ENCODE results near the gene ERICH4. TPM values are rescaled to one million over a fixed set of nuclear protein-coding genes. Genes with fewer than 3 reads are reported as not detected.

ERICH4 gene
- total RNA-seq, 2 experiments from 2014 or later = not detected

GRCh38 chr19:41401483-41401882 lies 41.5 kb upstream of the ERICH4 start:
- Histone ChIP-seq H3K4me2 (ENCODE audit: low read length) (no peak overlapping the region), H3K4me3 (ENCODE audit: low read depth, low read length, poor library complexity, severe bottlenecking) (no peak overlapping the region), H2AFZ (ENCODE audit: low read length) (no peak overlapping the region), H3K9me2 (ENCODE audit: insufficient read depth, low read length) (no peaks in the 10 kb centered on the region), H3K36me3 (ENCODE audit: insufficient read depth, low read length) (no peaks in the 10 kb centered on the region), H3K4me1 (ENCODE audit: insufficient read depth, low read length, poor library complexity, severe bottlenecking) (peaks cover 12% of the 10 kb centered on the region), H3K27ac (ENCODE audit: low read depth, low read length, poor library complexity, severe bottlenecking) (no peak overlapping the region), H3K79me2 (ENCODE audit: insufficient read depth, low read depth, low read length) (peaks cover 18% of the 10 kb centered on the region), H4K20me1 (ENCODE audit: insufficient read depth, low read length) (no peaks in the 10 kb centered on the region), H3K9me3 (ENCODE audit: low read length) (no peaks in the 10 kb centered on the region)
- CTCF ChIA-PET (ENCODE audit: unreplicated experiment) = interaction anchor here (1.0 kb wide), 1 partner anchor 38 kb away, joined by 3 read pairs; the partner anchor contains the start of gene DMAC2
- no TSS peak for BruUV-seq (replicated peaks)
- no peak for DNase-seq (ENCODE audit: low spot score)
- POLR2A ChIA-PET = no interaction called here
- intact Hi-C loops (cut with micrococcal nuclease; ENCODE audit: unreplicated experiment) = no loop called here
- TF ChIP-seq EZH2phosphoT487 (IDR thresholded peaks at IDR 0.05; ENCODE audit: borderline replicate concordance, low read depth, low read length) (no peak), CTCF (conservative IDR thresholded peaks at IDR 0.05; ENCODE audit: low read length) (no peak)

GRCh38 chr19:41402010-41402409 lies 40.9 kb upstream of the ERICH4 start:
- Histone ChIP-seq H3K4me2 (ENCODE audit: low read length) (no peak overlapping the region), H4K20me1 (ENCODE audit: insufficient read depth, low read length) (no peaks in the 10 kb centered on the region), H3K79me2 (ENCODE audit: insufficient read depth, low read depth, low read length) (peaks cover 13% of the 10 kb centered on the region; the same call in 1 of the 2 replicates), H3K9me2 (ENCODE audit: insufficient read depth, low read length) (no peaks in the 10 kb centered on the region), H2AFZ (ENCODE audit: low read length) (no peak overlapping the region), H3K9me3 (ENCODE audit: low read length) (no peaks in the 10 kb centered on the region), H3K4me1 (ENCODE audit: insufficient read depth, low read length, poor library complexity, severe bottlenecking) (peaks cover 12% of the 10 kb centered on the region), H3K36me3 (ENCODE audit: insufficient read depth, low read length) (no peaks in the 10 kb centered on the region), H3K27ac (ENCODE audit: low read depth, low read length, poor library complexity, severe bottlenecking) (no peak overlapping the region), H3K4me3 (ENCODE audit: low read depth, low read length, poor library complexity, severe bottlenecking) (no peak overlapping the region)
- intact Hi-C loops (cut with micrococcal nuclease; ENCODE audit: unreplicated experiment) = no loop called here
- no peak for DNase-seq (ENCODE audit: low spot score)
- BruUV-seq (replicated peaks) = no TSS peak
- ChIA-PET CTCF (ENCODE audit: unreplicated experiment) (interaction anchor here (1.0 kb wide), 1 partner anchor 37 kb away, joined by 3 read pairs; the partner anchor contains the start of gene DMAC2), POLR2A (no interaction called here)
- TF ChIP-seq EZH2phosphoT487 (IDR thresholded peaks at IDR 0.05; ENCODE audit: borderline replicate concordance, low read depth, low read length) = no peak
- no peak for TF ChIP-seq CTCF (conservative IDR thresholded peaks at IDR 0.05; ENCODE audit: low read length)

- Histone ChIP-seq H3K4me3 (ENCODE audit: low read depth, low read length, poor library complexity, severe bottlenecking) (no peak overlapping the region), H3K9me2 (ENCODE audit: insufficient read depth, low read length) (no peaks in the 10 kb centered on the region), H3K36me3 (ENCODE audit: insufficient read depth, low read length) (no peaks in the 10 kb centered on the region), H3K4me1 (ENCODE audit: insufficient read depth, low read length, poor library complexity, severe bottlenecking) (peaks cover 8% of the 10 kb centered on the region), H4K20me1 (ENCODE audit: insufficient read depth, low read length) (no peaks in the 10 kb centered on the region), H2AFZ (ENCODE audit: low read length) (no peak overlapping the region), H3K9me3 (ENCODE audit: low read length) (no peaks in the 10 kb centered on the region), H3K4me2 (ENCODE audit: low read length) (no peak overlapping the region), H3K79me2 (ENCODE audit: insufficient read depth, low read depth, low read length) (peaks cover 7% of the 10 kb centered on the region; the same call in 1 of the 2 replicates), H3K27ac (ENCODE audit: low read depth, low read length, poor library complexity, severe bottlenecking) (no peak overlapping the region)
- POLR2A ChIA-PET = no interaction called here
- DNase-seq (ENCODE audit: low spot score) = no peak
- intact Hi-C loops (cut with micrococcal nuclease; ENCODE audit: unreplicated experiment) = no loop called here
- CTCF ChIA-PET (ENCODE audit: unreplicated experiment) = no interaction called here
- TF ChIP-seq EZH2phosphoT487 (IDR thresholded peaks at IDR 0.05; ENCODE audit: borderline replicate concordance, low read depth, low read length) (no peak), CTCF (conservative IDR thresholded peaks at IDR 0.05; ENCODE audit: low read length) (no peak)
- BruUV-seq (replicated peaks) = no TSS peak
These were observed 39.6 kb upstream of the ERICH4 start for GRCh38 chr19:41403181-41403970.

All from OCI-LY7 (cell line).